GM19455 (cell line): ENCODE measurements around the gene AZU1.

Experiments
- ATAC-seq: cut with Tn5 transposase; IDR thresholded peaks from one replicate; pipeline ENCODE4 v1.9.1; 2021; ENCODE audit not compliant: unreplicated experiment

The AZU1 gene

DNA sequence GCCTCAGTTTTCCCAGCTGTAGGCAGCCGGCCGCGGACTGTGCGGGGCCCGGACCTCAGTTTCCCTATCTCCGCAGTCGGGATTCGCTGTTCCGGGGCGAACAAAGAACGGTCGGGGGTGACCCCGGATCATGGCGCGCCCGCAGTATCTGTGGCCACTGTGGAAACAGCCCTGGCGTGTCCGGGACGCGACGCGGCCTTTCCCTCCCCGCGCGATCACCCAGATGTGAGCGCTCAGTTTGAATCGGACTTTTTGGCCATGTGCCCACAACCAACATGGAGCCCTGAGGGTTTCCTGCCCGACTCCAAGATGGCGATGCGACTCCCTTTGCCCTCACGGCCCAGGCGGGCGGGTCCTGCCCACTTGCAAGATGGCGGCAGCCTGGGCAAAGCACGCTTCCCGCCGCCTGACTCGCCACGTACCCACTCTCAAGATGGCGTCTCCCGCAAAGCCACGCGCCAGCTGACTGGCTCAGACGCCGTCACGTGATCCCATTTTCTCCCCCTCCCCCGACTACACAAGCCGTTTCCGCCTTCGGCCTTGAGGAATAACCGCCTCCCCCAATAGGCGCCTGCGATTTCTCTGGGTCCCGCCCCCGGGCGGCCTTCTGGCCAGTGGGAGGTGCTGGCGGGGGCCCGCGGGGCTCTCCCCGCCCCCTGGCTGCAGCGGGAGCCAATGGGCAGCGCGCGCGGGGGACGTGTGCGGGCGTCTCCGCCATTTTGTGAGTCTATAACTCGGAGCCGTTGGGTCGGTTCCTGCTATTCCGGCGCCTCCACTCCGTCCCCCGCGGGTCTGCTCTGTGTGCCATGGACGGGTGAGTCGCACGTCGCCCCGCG, 30.7 kb upstream of the AZU1 start, which contains the start of gene PTBP1:
PTBP1 (plus strand) TSS at position 761 of the 836 bp plus-strand sequence; CDS start at position 807, 46 bp downstream.
- peak; percentile 75 for ATAC-seq

DNA sequence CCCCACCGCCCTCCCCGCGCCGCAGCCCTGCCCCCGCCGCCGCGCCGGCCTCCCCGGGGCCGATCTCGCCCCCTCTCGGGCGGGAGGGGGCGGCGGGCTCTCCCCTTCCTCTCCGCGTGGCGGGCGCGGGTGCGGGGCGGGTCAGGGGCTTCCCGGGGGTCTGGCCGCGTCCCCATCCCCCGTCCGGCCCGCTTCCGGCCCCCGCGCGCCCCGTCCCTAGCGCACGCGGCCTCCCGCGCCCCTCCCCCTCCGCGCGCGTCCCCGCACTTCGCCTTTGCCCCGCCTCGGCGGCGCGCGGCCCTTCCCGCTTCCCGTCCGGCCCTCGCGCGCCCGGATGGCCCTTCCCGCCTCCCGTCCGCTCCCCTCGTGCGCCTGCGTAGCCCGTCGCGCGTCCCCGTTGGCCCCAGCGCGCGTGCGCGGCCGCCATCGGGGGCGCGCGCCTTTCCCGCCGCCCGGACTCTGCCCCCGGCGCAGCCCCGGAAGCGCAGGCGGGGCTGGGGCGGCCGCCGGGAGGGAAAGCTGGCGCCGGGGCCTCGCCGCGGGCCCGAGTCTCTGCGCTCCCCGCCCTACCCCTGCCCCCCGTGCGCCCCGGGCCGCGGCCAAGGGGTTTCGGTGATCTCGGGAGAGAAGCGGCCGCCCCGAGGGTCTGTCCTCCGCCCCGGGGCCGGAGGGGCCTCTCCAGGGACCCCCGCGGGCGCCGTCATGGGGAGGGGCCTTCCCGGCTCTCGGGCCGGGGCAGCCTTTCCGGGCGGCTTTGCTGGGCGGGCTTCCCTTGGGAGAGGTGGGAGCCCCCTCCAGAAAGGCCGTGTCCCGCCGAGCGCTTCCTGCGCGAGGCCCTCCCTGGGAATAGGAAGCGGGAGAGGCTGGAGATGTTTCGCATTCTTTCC, 29.9 kb upstream of the AZU1 start:
- peak; percentile 37 for ATAC-seq

DNA sequence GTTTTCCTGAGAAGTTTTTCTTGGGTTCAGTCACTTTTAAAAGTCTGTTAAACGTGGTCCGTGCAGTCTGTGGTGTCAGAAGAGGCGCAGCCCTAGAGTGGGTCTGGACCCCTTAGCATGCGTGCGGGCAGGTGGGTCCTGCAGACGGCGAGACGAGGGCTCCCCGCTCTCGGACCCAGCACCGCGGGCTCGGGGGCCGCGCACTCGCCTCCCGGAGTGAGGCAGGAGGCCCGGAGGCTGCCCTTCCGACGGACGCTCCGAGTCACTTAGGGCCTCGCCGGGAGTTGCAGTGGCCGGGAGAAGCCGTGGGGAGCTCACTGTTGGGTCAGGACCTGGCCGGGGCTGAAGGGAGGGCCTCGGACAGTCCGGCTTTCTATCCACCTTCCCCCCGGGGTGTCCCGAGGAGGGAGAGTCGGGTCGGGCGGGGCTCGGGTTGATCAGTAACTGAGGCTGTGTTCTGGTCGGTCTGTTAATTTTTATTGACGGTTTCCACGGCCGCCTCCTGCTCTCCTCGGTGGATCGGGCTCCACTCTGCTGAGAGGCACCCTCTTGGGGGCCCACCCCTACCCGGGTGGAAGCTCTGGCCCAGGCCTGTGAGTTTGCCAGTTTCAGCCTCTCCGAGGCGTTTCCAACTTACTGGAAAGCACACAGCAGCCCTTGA, 29.1 kb upstream of the AZU1 start:
- no peak for ATAC-seq

- ATAC-seq = no peak
These were observed 28.4 kb upstream of the AZU1 start for GRCh38 chr19:799076-799881.

- no peak for ATAC-seq
These were observed 27.1 kb upstream of the AZU1 start for GRCh38 chr19:800360-801029.

GRCh38 chr19:801030-801860, 26.4 kb upstream of the AZU1 start:
- ATAC-seq = no peak

DNA sequence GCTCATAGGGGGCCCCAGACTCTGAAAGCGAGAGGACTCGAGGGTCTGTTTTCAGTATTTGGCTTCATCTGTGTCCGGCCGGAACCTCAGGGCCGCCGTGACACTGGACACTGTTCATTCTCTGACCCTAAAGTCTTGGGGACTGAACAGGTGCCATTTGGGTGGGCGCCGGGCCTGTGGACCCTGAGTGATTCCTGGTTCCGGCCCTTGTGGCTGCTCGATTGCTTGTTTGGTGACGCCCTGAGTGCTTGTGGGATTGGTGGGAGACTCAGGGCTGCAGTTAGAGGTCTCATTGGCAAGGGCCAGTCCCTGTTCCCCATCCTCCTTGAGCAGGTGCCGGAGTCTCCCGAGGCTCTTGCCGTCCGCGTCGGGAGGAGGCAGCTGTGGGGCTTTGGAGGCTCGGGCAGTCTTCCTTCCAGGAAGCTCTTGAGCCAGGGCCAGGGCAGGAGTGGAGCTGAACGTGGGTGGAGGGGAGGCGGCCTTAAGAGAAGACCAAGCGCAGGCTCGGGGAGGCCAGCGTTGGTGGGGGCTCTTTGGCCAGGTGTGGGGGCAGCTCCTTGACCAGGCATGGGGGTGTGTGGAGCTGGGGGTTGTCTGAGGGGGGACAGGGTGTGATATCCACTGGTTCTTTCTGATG, 25.7 kb upstream of the AZU1 start:
- no peak for ATAC-seq

DNA sequence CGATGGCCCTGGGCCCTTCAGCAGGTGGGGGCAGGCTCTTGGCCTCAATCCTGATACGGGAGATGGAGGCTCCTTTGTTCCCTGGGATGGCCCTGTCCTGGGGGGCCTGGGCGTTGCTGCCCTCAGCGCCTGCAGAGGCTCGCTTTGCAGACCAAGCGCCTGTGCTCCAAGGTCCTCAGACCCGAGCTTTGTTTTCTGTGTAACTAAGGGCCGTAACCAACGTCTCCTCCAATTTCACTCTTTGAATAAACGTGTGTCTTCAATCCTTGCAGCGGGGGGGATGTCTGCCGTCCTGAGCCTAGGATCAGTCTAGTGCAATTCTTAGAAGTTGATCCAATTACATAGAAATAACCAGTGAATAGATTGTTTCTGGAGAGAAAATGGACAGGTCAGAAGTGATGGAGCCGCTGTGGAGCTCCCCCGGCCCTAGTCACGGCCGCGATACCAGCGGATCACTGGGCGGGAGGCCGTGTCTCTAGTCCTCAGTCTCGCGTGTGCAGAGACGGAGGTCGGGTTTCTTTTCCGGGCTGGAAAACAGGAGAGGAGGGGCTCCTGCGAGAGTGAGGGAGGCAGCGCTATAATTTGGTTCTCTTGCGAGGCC, 25.0 kb upstream of the AZU1 start:
- no peak for ATAC-seq

DNA sequence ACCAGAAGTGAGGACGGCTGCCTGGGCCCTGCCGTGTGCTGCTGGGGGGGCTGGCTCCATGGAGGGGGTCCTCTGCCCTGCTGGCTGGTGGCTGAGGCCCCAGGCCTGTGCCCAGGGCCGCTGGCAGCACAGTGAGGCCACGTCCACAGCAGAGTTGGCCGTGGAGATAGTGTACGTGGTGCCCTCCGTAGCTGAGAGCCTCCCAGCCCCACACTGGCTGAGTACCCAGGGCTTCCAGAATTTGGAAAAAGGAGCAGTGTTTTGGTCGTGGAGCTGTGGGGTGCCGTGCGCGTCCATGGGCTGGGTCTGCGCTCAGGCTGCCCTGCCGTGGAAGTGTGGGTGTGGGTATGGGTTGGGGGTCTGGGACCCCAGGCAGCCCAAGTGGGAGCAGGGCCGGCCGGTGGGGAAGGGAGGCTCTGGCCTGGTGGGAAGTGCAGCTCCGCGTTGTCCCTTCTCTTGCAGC, 24.5 kb upstream of the AZU1 start:
- ATAC-seq = no peak

GRCh38 chr19:803686-804418, 23.8 kb upstream of the AZU1 start:
- ATAC-seq = no peak

- ATAC-seq = no peak
These were observed 23.0 kb upstream of the AZU1 start for GRCh38 chr19:804419-805165.

GRCh38 chr19:805166-805551, 22.5 kb upstream of the AZU1 start:
- ATAC-seq = no peak

DNA sequence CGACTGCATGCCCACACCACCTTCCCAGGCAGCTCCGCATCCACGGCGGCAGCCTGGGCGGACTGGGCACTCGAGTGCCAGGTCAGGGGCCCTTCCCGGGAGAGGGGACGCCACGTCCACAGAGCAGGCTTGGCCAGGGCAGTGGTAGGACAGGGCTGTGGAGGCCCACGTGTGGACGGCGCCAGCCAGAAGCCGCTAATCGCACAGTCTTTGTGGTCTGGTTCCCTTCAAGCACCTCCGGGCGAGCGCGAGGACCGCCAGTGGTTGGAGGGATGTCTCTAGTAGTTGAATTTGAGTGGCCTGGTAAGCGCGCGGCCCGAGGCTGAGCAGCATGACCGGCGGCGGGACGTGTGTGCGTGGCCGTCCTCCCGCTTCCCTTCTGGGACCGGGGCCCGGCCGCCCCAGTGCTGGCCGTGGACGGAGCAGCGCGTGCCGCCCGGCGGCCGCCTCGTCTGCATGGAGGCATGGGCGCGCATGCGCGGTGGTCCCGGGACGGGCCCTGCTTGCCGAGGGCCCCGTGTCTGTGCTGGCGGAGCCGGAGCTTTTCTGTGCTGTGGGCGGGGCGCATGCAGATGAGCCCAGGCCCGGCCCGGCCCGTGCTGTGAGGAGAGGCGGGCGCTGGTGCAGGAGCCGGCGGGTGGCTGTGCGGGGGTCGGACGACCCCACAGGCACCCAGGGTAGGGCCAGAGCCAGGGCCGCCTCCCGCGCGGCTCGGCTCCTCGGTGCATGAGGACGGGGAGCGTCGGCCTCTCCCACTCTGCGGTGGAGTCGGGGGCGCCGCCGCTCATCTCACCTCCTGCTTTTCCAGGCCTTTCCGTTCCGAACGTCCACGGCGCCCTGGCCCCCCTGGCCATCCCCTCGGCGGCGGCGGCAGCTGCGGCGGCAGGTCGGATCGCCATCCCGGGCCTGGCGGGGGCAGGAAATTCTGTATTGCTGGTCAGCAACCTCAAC, 21.8 kb upstream of the AZU1 start:
- ATAC-seq = no peak

DNA sequence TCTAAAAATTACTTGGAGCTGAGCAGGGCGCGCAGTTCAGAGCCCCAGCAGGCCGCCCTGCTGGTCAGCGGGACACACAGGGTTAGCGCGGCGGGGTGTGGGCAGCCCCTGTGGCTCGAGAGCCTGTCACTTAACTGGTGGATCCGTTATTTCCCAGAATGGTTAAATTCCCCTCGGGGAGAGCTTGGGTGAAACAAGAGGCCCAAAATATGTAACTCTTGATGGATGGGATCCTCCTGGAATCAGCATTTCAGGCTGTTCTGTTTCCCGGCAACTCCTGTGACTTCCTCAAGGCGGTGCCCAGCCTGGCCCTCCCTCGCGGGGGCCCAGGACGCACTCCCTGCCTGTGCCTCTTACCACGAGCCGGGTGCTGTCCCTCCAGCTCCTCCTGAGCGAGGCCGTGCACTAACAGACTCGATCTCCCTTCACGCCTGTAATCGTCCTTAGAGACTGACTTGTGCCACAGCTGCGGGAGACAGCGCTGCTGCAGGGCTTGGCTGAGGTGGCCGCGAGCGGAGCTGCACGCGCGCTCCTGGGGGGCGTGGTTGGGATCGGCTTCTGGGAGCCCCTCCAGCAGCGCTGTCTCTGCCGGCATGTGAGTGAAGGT, 20.7 kb upstream of the AZU1 start:
- no peak for ATAC-seq
